ENCODE results near the gene ZNF234. TPM values are rescaled to one million over a fixed set of nuclear protein-coding genes. Genes with fewer than 3 reads are reported as not detected.
A peak's percentile ranks its signal among the peaks of the same experiment; 100 is the strongest.
"Not testable (repeated sequence)": the region's sequence is repeated elsewhere in the genome, so short reads cannot be mapped to it uniquely, and the experiment has no call there.

Gene ZNF234
- total RNA-seq, 1 experiment from 2014 or later, result 7.5 TPM

DNA sequence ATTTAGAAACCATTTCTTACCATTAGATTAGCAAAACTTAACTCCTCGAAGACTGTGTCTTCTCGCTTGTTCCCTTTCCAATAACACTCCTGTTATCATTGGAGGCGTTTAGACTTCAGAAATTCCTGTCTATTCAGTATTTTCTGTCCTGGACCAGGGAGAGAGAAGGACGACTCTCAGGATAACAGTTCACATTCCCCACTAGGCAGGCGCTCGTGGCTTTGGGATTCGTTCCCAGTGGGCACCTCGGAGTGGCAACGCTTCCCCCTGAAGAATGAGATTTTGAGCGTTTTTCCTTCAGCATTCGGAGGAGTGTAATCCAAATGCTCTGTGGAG is 28.6 kb upstream of the ZNF234 start (continued):
- TF ChIP-seq, protein P1, sequence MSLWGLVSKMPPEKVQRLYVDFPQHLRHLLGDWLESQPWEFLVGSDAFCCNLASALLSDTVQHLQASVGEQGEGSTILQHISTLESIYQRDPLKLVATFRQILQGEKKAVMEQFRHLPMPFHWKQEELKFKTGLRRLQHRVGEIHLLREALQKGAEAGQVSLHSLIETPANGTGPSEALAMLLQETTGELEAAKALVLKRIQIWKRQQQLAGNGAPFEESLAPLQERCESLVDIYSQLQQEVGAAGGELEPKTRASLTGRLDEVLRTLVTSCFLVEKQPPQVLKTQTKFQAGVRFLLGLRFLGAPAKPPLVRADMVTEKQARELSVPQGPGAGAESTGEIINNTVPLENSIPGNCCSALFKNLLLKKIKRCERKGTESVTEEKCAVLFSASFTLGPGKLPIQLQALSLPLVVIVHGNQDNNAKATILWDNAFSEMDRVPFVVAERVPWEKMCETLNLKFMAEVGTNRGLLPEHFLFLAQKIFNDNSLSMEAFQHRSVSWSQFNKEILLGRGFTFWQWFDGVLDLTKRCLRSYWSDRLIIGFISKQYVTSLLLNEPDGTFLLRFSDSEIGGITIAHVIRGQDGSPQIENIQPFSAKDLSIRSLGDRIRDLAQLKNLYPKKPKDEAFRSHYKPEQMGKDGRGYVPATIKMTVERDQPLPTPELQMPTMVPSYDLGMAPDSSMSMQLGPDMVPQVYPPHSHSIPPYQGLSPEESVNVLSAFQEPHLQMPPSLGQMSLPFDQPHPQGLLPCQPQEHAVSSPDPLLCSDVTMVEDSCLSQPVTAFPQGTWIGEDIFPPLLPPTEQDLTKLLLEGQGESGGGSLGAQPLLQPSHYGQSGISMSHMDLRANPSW (CRISPR knock-in tag; conservative IDR thresholded peaks at IDR 0.05; ENCODE audit: low read depth), result no peak

DNA sequence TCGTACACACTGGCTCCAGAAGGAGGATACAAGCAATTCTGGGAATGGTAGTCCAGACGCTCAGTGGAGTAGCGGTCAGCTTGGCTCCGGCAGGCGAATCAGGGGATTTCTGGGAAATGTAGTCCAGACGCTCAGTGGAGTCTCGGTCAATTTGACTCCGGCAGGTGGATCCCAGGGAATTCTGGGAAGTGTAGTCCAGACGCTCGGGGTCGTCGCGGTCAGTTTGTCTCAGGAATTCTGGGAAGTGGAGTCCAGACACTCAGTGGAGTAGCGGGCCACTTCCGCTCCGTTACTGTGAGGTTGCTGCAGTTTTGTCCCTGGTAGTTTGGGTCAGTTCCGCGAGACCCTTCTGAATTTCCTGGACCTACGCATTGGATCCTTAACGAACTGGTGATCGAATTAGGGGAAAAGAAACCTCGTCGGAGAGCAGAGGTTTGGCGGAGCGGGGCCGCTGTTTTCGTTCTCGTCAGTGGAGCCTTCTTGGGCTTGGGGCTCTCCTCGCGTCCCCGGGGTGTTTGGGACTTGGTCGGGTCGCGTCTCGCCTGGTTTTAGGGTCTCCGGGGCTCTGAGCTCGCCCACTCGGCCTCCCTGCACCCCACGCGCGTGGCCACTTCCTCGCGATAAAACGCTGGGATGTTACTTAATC is 28.1 kb upstream of the ZNF234 start, which contains the start of gene ZNF225:
Gene ZNF225 (plus strand): TSS at position 262 of the 646 bp plus-strand sequence. CDS start 2,429 bp downstream, outside the sequence.
- no peaks in the 10 kb centered on the region for H3K27me3 Mint-ChIP-seq (ENCODE audit: low read depth)
- peak within 1 kb of the TSS; percentile 98 for H3K4me3 Mint-ChIP-seq
- DNase-seq (ENCODE audit: low spot score), result peak; percentile 95
- ChIA-PET POLR2A (interaction anchor here (1.1 to 1.2 kb wide), 3 partner anchors 18 to 286 kb away, joined by 3 to 8 read pairs (median 3); partner anchors contain the start of genes ZNF226 and ZNF283), CTCF (no interaction called here)
- peak; percentile 61 for TF ChIP-seq GABPB1 (CRISPR knock-in tag; IDR thresholded peaks at IDR 0.05)
- TF ChIP-seq SMAD3 (CRISPR knock-in tag; IDR thresholded peaks at IDR 0.05; ENCODE audit: borderline replicate concordance), result no peak
- TF ChIP-seq SP1 (CRISPR knock-in tag; conservative IDR thresholded peaks at IDR 0.05), result peak; percentile 42; the same call in 1 of the 2 replicates
- TF ChIP-seq ZNF121 (CRISPR knock-in tag; IDR thresholded peaks at IDR 0.05), result peak; percentile 53
- peaks cover 34% of the 10 kb centered on the region for H3K9me3 Mint-ChIP-seq
- H3K4me1 Mint-ChIP-seq, result peaks cover 9% of the 10 kb centered on the region
- ATAC-seq, result peak; percentile 94
- peak within 1 kb of the TSS; percentile 93 for H3K27ac Mint-ChIP-seq
- H3K36me3 Mint-ChIP-seq, result peaks cover 42% of the 10 kb centered on the region

DNA sequence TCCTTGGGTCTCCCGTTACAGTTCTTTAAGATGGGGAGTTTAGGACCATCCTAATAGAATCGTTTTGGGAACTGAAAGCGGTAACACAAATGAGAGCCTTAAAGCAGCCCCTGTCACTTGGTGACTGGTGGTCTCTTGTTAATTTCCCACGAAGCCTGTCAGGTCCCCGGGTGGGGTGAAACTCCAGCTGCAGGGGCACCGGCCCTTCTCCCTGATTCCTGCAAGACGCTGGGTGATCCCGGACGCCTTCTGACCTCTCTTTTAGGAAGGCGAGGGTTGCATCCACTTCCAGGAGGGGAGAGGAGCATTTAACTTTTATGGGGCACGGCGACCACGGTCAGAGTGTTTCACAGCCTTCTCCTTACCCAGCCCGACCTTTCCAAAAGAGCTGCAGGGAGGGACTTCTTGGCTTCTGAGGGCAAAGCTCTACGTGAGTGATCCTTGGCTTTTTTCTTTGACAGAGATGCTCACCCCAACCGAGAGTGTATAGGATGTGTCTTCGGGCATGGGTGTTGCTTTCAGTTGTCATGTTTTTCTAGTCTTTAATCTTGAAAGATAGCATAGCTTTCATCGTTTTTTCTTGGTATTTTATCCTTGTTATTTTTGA is 27.5 kb upstream of the ZNF234 start:
- Mint-ChIP-seq H3K4me1 (peaks cover 9% of the 10 kb centered on the region), H3K9me3 (peaks cover 29% of the 10 kb centered on the region), H3K27ac (no peak overlapping the region), H3K36me3 (peaks cover 41% of the 10 kb centered on the region), H3K27me3 (ENCODE audit: low read depth) (no peaks in the 10 kb centered on the region), H3K4me3 (peak overlapping the region; percentile 98)
- DNase-seq (ENCODE audit: low spot score) (no peak), ATAC-seq (no peak)
- no peak for TF ChIP-seq FOXK1 (CRISPR knock-in tag; IDR thresholded peaks at IDR 0.05)
- TF ChIP-seq, protein P2, sequence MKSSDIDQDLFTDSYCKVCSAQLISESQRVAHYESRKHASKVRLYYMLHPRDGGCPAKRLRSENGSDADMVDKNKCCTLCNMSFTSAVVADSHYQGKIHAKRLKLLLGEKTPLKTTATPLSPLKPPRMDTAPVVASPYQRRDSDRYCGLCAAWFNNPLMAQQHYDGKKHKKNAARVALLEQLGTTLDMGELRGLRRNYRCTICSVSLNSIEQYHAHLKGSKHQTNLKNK (CRISPR knock-in tag; IDR thresholded peaks at IDR 0.05), result no peak
- no peak for TF ChIP-seq RELA (CRISPR knock-in tag; IDR thresholded peaks at IDR 0.05; ENCODE audit: borderline replicate concordance)
- POLR2A ChIA-PET, result interaction anchor here (1.1 kb wide), 1 partner anchor 51 kb away, joined by 8 read pairs; the partner anchor contains the start of gene ZNF226
- CTCF ChIA-PET, result no interaction called here

DNA sequence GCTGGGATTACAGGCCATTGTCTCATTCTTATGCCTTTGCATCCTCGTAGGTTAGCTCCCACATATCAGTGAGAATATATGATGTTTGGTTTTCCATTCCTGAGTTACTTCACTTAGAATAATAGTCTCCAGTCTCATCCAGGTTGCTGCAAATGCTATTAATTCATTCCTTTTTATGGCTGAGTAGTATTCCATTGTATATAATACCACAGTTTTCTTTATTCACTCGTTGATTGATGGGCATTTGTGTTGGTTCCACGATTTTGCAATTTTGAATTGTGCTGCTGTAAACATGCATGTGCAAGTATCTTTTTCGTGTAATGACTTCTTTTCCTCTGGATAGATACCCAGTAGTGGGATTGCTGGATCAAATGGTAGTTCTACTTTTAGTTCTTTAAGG is 20.2 kb upstream of the ZNF234 start:
- CTCF ChIA-PET, result interaction anchor here (0.5 kb wide), 1 partner anchor 59 kb away, joined by 4 read pairs; no protein-coding TSS in a partner anchor
- H3K27me3 Mint-ChIP-seq (ENCODE audit: low read depth); H3K27ac Mint-ChIP-seq; ATAC-seq; DNase-seq (ENCODE audit: low spot score); POLR2A ChIA-PET; H3K4me1 Mint-ChIP-seq; H3K4me3 Mint-ChIP-seq: not testable (repeated sequence)
- Mint-ChIP-seq H3K9me3 (peaks cover 26% of the 10 kb centered on the region), H3K36me3 (peaks cover 65% of the 10 kb centered on the region)

DNA sequence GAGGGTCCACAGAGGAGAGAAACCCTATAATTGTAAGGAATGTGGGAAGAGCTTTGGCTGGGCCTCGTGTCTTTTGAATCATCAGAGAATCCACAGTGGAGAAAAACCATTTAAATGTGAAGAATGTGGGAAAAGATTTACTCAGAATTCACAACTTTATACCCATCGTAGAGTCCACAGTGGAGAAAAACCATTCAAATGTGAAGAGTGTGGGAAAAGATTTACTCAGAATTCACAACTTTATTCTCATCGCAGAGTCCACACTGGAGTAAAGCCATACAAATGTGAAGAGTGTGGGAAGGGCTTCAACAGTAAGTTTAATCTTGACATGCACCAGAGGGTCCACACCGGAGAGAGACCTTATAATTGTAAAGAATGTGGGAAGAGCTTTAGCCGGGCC is 9.4 kb upstream of the ZNF234 start:
- H3K9me3 Mint-ChIP-seq, result peaks cover 37% of the 10 kb centered on the region
- TF ChIP-seq, protein P3, sequence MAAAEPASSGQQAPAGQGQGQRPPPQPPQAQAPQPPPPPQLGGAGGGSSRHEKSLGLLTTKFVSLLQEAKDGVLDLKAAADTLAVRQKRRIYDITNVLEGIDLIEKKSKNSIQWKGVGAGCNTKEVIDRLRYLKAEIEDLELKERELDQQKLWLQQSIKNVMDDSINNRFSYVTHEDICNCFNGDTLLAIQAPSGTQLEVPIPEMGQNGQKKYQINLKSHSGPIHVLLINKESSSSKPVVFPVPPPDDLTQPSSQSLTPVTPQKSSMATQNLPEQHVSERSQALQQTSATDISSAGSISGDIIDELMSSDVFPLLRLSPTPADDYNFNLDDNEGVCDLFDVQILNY (CRISPR knock-in tag; IDR thresholded peaks at IDR 0.05), result no peak
- TF ChIP-seq EMX1 (CRISPR knock-in tag; IDR thresholded peaks at IDR 0.05), result no peak
- TF ChIP-seq, protein P4, sequence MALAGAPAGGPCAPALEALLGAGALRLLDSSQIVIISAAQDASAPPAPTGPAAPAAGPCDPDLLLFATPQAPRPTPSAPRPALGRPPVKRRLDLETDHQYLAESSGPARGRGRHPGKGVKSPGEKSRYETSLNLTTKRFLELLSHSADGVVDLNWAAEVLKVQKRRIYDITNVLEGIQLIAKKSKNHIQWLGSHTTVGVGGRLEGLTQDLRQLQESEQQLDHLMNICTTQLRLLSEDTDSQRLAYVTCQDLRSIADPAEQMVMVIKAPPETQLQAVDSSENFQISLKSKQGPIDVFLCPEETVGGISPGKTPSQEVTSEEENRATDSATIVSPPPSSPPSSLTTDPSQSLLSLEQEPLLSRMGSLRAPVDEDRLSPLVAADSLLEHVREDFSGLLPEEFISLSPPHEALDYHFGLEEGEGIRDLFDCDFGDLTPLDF (CRISPR knock-in tag; IDR thresholded peaks at IDR 0.05), result no peak
- no peak for TF ChIP-seq FOXJ3 (CRISPR knock-in tag; IDR thresholded peaks at IDR 0.05; ENCODE audit: borderline replicate concordance)
- TF ChIP-seq, protein P5, sequence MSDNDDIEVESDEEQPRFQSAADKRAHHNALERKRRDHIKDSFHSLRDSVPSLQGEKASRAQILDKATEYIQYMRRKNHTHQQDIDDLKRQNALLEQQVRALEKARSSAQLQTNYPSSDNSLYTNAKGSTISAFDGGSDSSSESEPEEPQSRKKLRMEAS (CRISPR knock-in tag; IDR thresholded peaks at IDR 0.05), result no peak
- TF ChIP-seq, protein P6, sequence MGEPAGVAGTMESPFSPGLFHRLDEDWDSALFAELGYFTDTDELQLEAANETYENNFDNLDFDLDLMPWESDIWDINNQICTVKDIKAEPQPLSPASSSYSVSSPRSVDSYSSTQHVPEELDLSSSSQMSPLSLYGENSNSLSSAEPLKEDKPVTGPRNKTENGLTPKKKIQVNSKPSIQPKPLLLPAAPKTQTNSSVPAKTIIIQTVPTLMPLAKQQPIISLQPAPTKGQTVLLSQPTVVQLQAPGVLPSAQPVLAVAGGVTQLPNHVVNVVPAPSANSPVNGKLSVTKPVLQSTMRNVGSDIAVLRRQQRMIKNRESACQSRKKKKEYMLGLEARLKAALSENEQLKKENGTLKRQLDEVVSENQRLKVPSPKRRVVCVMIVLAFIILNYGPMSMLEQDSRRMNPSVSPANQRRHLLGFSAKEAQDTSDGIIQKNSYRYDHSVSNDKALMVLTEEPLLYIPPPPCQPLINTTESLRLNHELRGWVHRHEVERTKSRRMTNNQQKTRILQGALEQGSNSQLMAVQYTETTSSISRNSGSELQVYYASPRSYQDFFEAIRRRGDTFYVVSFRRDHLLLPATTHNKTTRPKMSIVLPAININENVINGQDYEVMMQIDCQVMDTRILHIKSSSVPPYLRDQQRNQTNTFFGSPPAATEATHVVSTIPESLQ (CRISPR knock-in tag; IDR thresholded peaks at IDR 0.05), result no peak
- TF ChIP-seq CBFB (CRISPR knock-in tag; IDR thresholded peaks at IDR 0.05; ENCODE audit: low read depth), result no peak
- no peak for TF ChIP-seq GRHL2 (CRISPR knock-in tag; IDR thresholded peaks at IDR 0.05; ENCODE audit: insufficient replicate concordance, severe bottlenecking)
- TF ChIP-seq ETV6 (CRISPR knock-in tag; IDR thresholded peaks at IDR 0.05), result no peak
- TF ChIP-seq, protein P7, sequence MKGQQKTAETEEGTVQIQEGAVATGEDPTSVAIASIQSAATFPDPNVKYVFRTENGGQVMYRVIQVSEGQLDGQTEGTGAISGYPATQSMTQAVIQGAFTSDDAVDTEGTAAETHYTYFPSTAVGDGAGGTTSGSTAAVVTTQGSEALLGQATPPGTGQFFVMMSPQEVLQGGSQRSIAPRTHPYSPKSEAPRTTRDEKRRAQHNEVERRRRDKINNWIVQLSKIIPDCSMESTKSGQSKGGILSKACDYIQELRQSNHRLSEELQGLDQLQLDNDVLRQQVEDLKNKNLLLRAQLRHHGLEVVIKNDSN (CRISPR knock-in tag; IDR thresholded peaks at IDR 0.05), result no peak

More for the DNA sequence above, 9.4 kb upstream of the ZNF234 start:
- ChIA-PET POLR2A (no interaction called here), CTCF (no interaction called here)
- peaks cover 39% of the 10 kb centered on the region for H3K36me3 Mint-ChIP-seq
- H3K4me1 Mint-ChIP-seq, result no peaks in the 10 kb centered on the region
- no peak overlapping the region for H3K27ac Mint-ChIP-seq
- H3K4me3 Mint-ChIP-seq, result no peak overlapping the region
- DNase-seq (ENCODE audit: low spot score) (no peak), ATAC-seq (no peak)
- H3K27me3 Mint-ChIP-seq (ENCODE audit: low read depth), result no peaks in the 10 kb centered on the region; the same call in 1 of the 2 replicates

Measured in WTC11 (cell line).